WTC11 (cell line): ENCODE measurements around the gene NCAPH2. TPM values are rescaled to one million over a fixed set of nuclear protein-coding genes. Genes with fewer than 3 reads are reported as not detected.

Experiments used
- ATAC-seq: fragments of 200-7000 bp; cut with Tn5 transposase; 2 replicates; pipeline ENCODE4 v1.10.0; 2021; ENCODE audit warnings: mild to moderate bottlenecking, moderate library complexity
- CTCF ChIA-PET: fragments of 300-600 bp; sonication (Branson Sonifier 250); formaldehyde crosslinking; loops from one replicate; lab custom pipeline; 2021; ENCODE audit warnings: antibody characterized with exemption; lab: Charles Lee
- POLR2A ChIA-PET: fragments of 350-600 bp; sonication (Branson Sonifier 250); formaldehyde crosslinking; loops from one replicate; lab custom pipeline; 2021; ENCODE audit warnings: antibody characterized with exemption; lab: Charles Lee
- DNase-seq: peaks from one replicate; pipeline ENCODE4 v3.0.0; 2021; ENCODE audit warnings: low spot score
- H3K27ac Mint-ChIP-seq: 2 replicates; pipeline ENCODE4 v1.8.0; 2021; ENCODE audit warnings: mixed read lengths
- H3K27me3 Mint-ChIP-seq: 2 replicates; pipeline ENCODE4 v1.8.0; 2021; ENCODE audit warnings: low read depth, mild to moderate bottlenecking, moderate library complexity, mixed read lengths
- H3K36me3 Mint-ChIP-seq: 2 replicates; pipeline ENCODE4 v1.8.0; 2021; ENCODE audit warnings: mixed read lengths
- H3K4me1 Mint-ChIP-seq: 2 replicates; pipeline ENCODE4 v1.8.0; 2022; ENCODE audit warnings: mixed read lengths
- H3K4me3 Mint-ChIP-seq: 2 replicates; pipeline ENCODE4 v1.8.0; 2021; ENCODE audit warnings: mild to moderate bottlenecking, moderate library complexity, mixed read lengths
- H3K9me3 Mint-ChIP-seq: 2 replicates; pipeline ENCODE4 v1.8.0; 2021; ENCODE audit warnings: mixed read lengths
- AFF4 ChIP-seq: sonication (generic); formaldehyde crosslinking; IDR thresholded peaks from 2 replicates; pipeline ENCODE4 v1.8.1; 2023; ENCODE audit warnings: mild to moderate bottlenecking, missing genetic modification reagents, borderline replicate concordance
- ARID4B ChIP-seq: sonication (generic); formaldehyde crosslinking; IDR thresholded peaks from 2 replicates; pipeline ENCODE4 v1.8.0; 2023; ENCODE audit warnings: missing genetic modification reagents, mild to moderate bottlenecking, borderline replicate concordance
- CREB1 ChIP-seq: sonication (generic); formaldehyde crosslinking; IDR thresholded peaks from 2 replicates; pipeline ENCODE4 v1.8.0; 2023; ENCODE audit warnings: mild to moderate bottlenecking, missing genetic modification reagents
- HMGA2 ChIP-seq: fragments of 250-450 bp; sonication (Bioruptor Pico); IDR thresholded peaks from 2 replicates; pipeline ENCODE4 v1.4.0; 2021; ENCODE audit warnings: mild to moderate bottlenecking, moderate library complexity
- MAX ChIP-seq: sonication (generic); formaldehyde crosslinking; IDR thresholded peaks from 2 replicates; pipeline ENCODE4 v1.8.0; 2022; ENCODE audit warnings: mild to moderate bottlenecking, missing genetic modification reagents
- PRDM15 ChIP-seq: sonication (generic); formaldehyde crosslinking; IDR thresholded peaks from 2 replicates; pipeline ENCODE4 v1.8.0; 2022; ENCODE audit warnings: missing genetic modification reagents
- SMAD3 ChIP-seq: sonication (generic); formaldehyde crosslinking; IDR thresholded peaks from 2 replicates; pipeline ENCODE4 v1.8.0; 2022; ENCODE audit warnings: missing genetic modification reagents, mild to moderate bottlenecking, borderline replicate concordance
- TCF7 ChIP-seq: sonication (generic); formaldehyde crosslinking; IDR thresholded peaks from 2 replicates; pipeline ENCODE4 v1.8.0; 2022; ENCODE audit warnings: mild to moderate bottlenecking, low read depth, missing genetic modification reagents, moderate library complexity
- ZNF263 ChIP-seq: sonication (generic); formaldehyde crosslinking; IDR thresholded peaks from 2 replicates; pipeline ENCODE4 v1.8.1; 2022; ENCODE audit warnings: low read depth, mild to moderate bottlenecking, moderate library complexity, missing genetic modification reagents
- ZSCAN18 ChIP-seq: fragments of 250-450 bp; sonication (Bioruptor Pico); IDR thresholded peaks from 2 replicates; pipeline ENCODE4 v2.1.2; 2022; ENCODE audit warnings: mild to moderate bottlenecking, moderate library complexity
- total RNA-seq: library from RNA; stranded (reverse); gene quantifications from 3 replicates; pipeline ENCODE4 v1.2.3, GENCODE V29; 2021

NCAPH2 gene
- total RNA-seq, 1 experiment from 2014 or later: 78.4 TPM

- TF ChIP-seq PRDM15 (CRISPR knock-in tag) (no peak), CREB1 (CRISPR knock-in tag) (no peak), MAX (CRISPR knock-in tag) (no peak), TCF7 (CRISPR knock-in tag) (no peak), ARID4B (CRISPR knock-in tag) (no peak)
Observed at GRCh38 chr22:50522806-50523438, 14.9 kb downstream of the NCAPH2 start (continued).

GRCh38 chr22:50523458-50523805 is 15.4 kb downstream of the NCAPH2 start:
- CTCF ChIA-PET: interaction anchor here (4.3 kb wide), 1 partner anchor 15 kb away, joined by 60 read pairs; the partner anchor contains the start of genes LMF2 and NCAPH2
- H3K4me3 Mint-ChIP-seq: no peak overlapping the region

GRCh38 chr22:50523806-50524675 is 16.0 kb downstream of the NCAPH2 start:
- TF ChIP-seq ZSCAN18 (CRISPR knock-in tag): no peak
- no peak for TF ChIP-seq ZNF263 (CRISPR knock-in tag)
- no peak for TF ChIP-seq SMAD3 (CRISPR knock-in tag)
- no peak for TF ChIP-seq HMGA2 (CRISPR knock-in tag)
- TF ChIP-seq AFF4 (CRISPR knock-in tag): no peak
- no peaks in the 10 kb centered on the region for H3K9me3 Mint-ChIP-seq
- peak overlapping the region; percentile 82 for H3K4me3 Mint-ChIP-seq
- ChIA-PET CTCF (interaction anchor here (1.8 to 4.3 kb wide), 9 partner anchors 12 to 175 kb away, joined by 7 to 60 read pairs (median 15); partner anchors contain the start of genes ARSA, LMF2, NCAPH2 and SYCE3), POLR2A (interaction anchor here (1.3 to 2.3 kb wide), 2 partner anchors 14 to 16 kb away, joined by 4 to 13 read pairs; partner anchors contain the start of genes LMF2 and NCAPH2)
- peaks cover 7% of the 10 kb centered on the region for H3K36me3 Mint-ChIP-seq
- ATAC-seq (no peak), DNase-seq (no peak)
- H3K27ac Mint-ChIP-seq: peak overlapping the region; percentile 84; the same call in 1 of the 2 replicates
- peaks cover 13% of the 10 kb centered on the region for H3K4me1 Mint-ChIP-seq
- H3K27me3 Mint-ChIP-seq: peaks cover 25% of the 10 kb centered on the region

More at GRCh38 chr22:50523458-50523805, 15.4 kb downstream of the NCAPH2 start:
- DNase-seq: no peak
- Mint-ChIP-seq H3K27ac (no peak overlapping the region), H3K36me3 (peaks cover 7% of the 10 kb centered on the region), H3K4me1 (peaks cover 13% of the 10 kb centered on the region), H3K27me3 (peaks cover 19% of the 10 kb centered on the region), H3K9me3 (no peaks in the 10 kb centered on the region)
- ATAC-seq: no peak
- POLR2A ChIA-PET: no interaction called here
- TF ChIP-seq ZSCAN18 (CRISPR knock-in tag): no peak
